Measurements from ENCODE around the gene CLEC1A. TPM values are rescaled to one million over a fixed set of nuclear protein-coding genes. Genes with fewer than 3 reads are reported as not detected.
"Not testable (repeated sequence)": the region's sequence is repeated elsewhere in the genome, so short reads cannot be mapped to it uniquely, and the experiment has no call there.

Gene CLEC1A
- total RNA-seq, 1 donor from 2014 or later: 0.62 TPM

GRCh38 chr12:10042167-10042566 lies 56.6 kb downstream of the CLEC1A start:
- DNase-seq: no peak

- no peak for DNase-seq
Measured at GRCh38 chr12:10033783-10034545, 64.8 kb downstream of the CLEC1A start.

DNA sequence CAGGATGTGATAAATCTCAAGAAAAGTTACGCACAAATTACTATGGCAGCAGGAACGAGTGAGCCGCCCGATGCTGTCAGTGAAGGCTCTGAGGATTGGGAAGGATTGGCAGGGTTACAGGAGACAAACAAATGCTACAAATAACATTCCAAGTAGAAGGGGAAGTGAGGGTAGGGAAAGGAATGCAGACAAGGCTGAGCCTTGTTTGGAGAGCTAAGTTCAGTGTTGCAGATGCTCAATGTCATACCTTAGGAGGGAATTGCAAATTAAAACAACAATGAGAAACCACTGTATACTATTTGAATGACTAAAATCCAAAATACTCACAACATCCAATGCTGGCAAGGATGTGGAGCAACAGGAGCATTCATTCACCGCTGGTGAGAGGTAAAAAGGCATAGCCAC lies 67.0 kb downstream of the CLEC1A start:
- no peak for DNase-seq

- DNase-seq: no peak
Measured at GRCh38 chr12:10031321-10031720, 67.5 kb downstream of the CLEC1A start.

GRCh38 chr12:10030446-10030845 lies 68.3 kb downstream of the CLEC1A start, which contains the start of gene CLEC9A:
Gene CLEC9A (plus strand): TSS chr12:10030682. CDS start chr12:10052688, 22,006 bp downstream.
- DNase-seq: no peak

DNA sequence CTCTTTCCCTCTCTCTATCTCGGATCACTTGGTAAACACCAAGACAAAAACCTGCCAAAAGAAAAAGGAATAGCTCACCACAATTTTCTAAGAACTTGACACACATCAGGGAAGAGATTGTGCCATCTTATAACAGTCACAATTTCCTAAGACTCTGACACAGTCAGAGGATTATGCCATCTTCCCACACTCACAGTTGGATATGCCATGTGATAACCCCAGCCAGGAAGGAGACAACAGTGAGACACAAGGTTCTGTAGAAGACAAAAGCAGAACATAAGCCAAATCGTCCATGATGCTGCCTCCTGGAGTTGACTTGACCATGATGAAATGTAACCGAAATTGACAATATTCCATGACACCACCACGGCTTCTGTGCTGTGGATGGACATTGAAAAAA lies 71.1 kb downstream of the CLEC1A start:
- no peak for DNase-seq

DNA sequence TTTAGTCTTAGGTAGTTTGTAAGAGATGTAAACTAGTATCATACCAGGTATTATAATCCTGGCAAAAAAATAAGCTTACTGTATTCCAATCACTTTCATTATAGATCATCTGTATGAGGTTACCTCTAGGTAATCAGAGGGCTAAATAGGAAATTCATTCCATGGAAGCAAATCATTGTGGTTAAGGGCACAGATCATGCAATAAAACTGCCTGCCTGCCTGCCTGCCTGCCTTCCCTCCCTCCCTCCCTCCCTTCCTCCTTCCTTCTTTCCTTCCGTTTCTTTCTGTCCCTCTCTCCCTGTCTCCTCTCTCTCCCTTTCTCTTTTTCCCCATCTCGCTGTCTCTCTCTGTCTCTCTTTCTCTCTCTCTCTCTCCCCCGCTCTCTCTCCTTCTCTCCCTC lies 71.5 kb downstream of the CLEC1A start:
- no peak for DNase-seq

- not testable (repeated sequence) for DNase-seq
Measured at GRCh38 chr12:10026666-10027065, 72.1 kb downstream of the CLEC1A start.

- no peak for DNase-seq
Measured at GRCh38 chr12:10025236-10025635, 73.5 kb downstream of the CLEC1A start.

DNA sequence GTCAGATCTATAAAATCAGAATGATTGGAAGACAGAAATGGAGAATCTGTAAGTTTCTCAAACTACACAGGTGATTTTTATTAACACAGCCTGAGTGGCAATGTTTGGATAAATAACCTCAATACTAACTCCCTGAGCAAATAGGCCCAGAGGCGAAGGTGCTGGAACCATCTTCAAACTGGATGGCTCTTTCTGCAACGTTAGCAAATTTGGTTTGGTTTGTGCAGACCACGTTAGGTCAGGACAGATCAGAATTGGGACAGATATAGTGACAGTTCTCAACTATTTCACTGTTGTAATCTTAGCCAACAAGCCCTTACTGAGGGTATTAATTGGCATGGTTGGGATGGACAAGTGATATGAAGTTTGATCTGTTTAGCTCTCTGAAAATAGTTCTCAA lies 77.4 kb downstream of the CLEC1A start:
- no peak for DNase-seq

Other genes with a start within 250 kb of the CLEC1A start
- gene CLEC2B, start 229.6 kb downstream of the CLEC1A start, total RNA-seq: 2.7 TPM
- gene KLRF2, start 217.5 kb downstream of the CLEC1A start, total RNA-seq: not detected
- gene CLEC2A, start 166.6 kb downstream of the CLEC1A start, total RNA-seq: not detected
- gene CLEC12A, start 127.6 kb downstream of the CLEC1A start, total RNA-seq: not detected
- not detected for gene CLEC1B, start 99.9 kb downstream of the CLEC1A start, total RNA-seq
- gene CLEC12B, start 88.4 kb downstream of the CLEC1A start, total RNA-seq: not detected
- not detected for gene CLEC9A, start 68.3 kb downstream of the CLEC1A start, total RNA-seq
- 4.5 TPM for gene CLEC7A, start 31.2 kb upstream of the CLEC1A start, total RNA-seq
- 7.3 TPM for gene OLR1, start 73.1 kb upstream of the CLEC1A start, total RNA-seq
- gene TMEM52B, start 80.0 kb upstream of the CLEC1A start, total RNA-seq: 0.62 TPM
- 60.7 TPM for gene GABARAPL1, start 113.9 kb upstream of the CLEC1A start, total RNA-seq
- gene KLRD1, start 208.9 kb upstream of the CLEC1A start, total RNA-seq: 0.16 TPM